ENCODE data around the gene XCL1.

GRCh38 chr1:168561989-168562388, 14.4 kb upstream of the XCL1 start:
- no peak for TF ChIP-seq CTCF (IDR thresholded peaks at IDR 0.05)
- no peak for TF ChIP-seq POLR2A (IDR thresholded peaks at IDR 0.05)

All from testis (tissue), 2 donors.